CD14-positive monocyte (primary cell): ENCODE data around the gene TMPRSS2. TPM values are rescaled to one million over a fixed set of nuclear protein-coding genes. Genes with fewer than 3 reads are reported as not detected.

Experiments
- DNase-seq, 3 donors: peaks; one replicate each; pipeline ENCODE4 v3.0.0-alpha.2; 2011 to 2022
- H2AFZ ChIP-seq: 2 replicates; pipeline ENCODE4 v1.6.0; 2012; ENCODE audit warnings: mild to moderate bottlenecking, low read depth, low read length, inconsistent platforms; ENCODE audit not compliant: insufficient read depth, poor library complexity, severe bottlenecking
- H3K27ac ChIP-seq, 2 donors: 1 replicate in 1 of 2; 2 replicates in 1 of 2; pipeline ENCODE4 v1.5.1; 2012 to 2013; ENCODE audit warnings: low read length in 2 of 2, control low read depth in 1 of 2, inconsistent platforms in 1 of 2, low read depth in 1 of 2, mild to moderate bottlenecking in 1 of 2
- H3K27me3 ChIP-seq, 2 donors: one replicate each; pipeline versions ENCODE4 v1.6.0 to v1.6.1; 2011 to 2013; ENCODE audit warnings: low read length in 2 of 2; ENCODE audit not compliant: control insufficient read depth in 2 of 2, insufficient read depth in 2 of 2
- H3K36me3 ChIP-seq, 2 donors: replicated peaks in 1 of 2; 1 replicate in 1 of 2; 2 replicates in 1 of 2; pipeline versions ENCODE4 v1.5.1 to v1.6.1; 2012 to 2013; ENCODE audit warnings: low read length in 2 of 2, control low read depth in 1 of 2, inconsistent platforms in 1 of 2, mild to moderate bottlenecking in 1 of 2; ENCODE audit not compliant: insufficient read depth in 2 of 2, control insufficient read depth in 1 of 2
- H3K4me1 ChIP-seq, 2 donors: 1 replicate in 1 of 2; 2 replicates in 1 of 2; pipeline versions ENCODE4 v1.5.1 to v1.6.1; 2012 to 2013; ENCODE audit warnings: low read length in 2 of 2, control low read depth in 1 of 2, inconsistent platforms in 1 of 2, mild to moderate bottlenecking in 1 of 2, moderate library complexity in 1 of 2; ENCODE audit not compliant: insufficient read depth in 2 of 2, control insufficient read depth in 1 of 2
- H3K4me2 ChIP-seq: replicated peaks from 2 replicates; pipeline ENCODE3; 2012; ENCODE audit warnings: low read length, moderate library complexity, mild to moderate bottlenecking; ENCODE audit not compliant: poor library complexity, severe bottlenecking; ENCODE audit errors: extremely low read depth
- H3K4me3 ChIP-seq, 3 experiments: fragments of 200-600 bp in 1 of 3; sonication (generic) in 1 of 3; replicated peaks in 1 of 3; 1 replicate in 2 of 3; 2 replicates in 1 of 3; pipeline ENCODE4 v1.5.1; 2011 to 2013; ENCODE audit warnings: low read length in 3 of 3, mild to moderate bottlenecking in 3 of 3, control low read depth in 2 of 3, low read depth in 2 of 3, inconsistent platforms in 1 of 3, moderate library complexity in 1 of 3
- H3K79me2 ChIP-seq: 2 replicates; pipeline ENCODE4 v1.6.0; 2012; ENCODE audit warnings: mild to moderate bottlenecking, control low read depth, inconsistent platforms, low read length, moderate library complexity; ENCODE audit not compliant: insufficient read depth
- H3K9ac ChIP-seq: 2 replicates; pipeline ENCODE4 v1.6.0; 2017; ENCODE audit warnings: low read length, mild to moderate bottlenecking; ENCODE audit not compliant: insufficient read depth, poor library complexity, severe bottlenecking
- H3K9me3 ChIP-seq, 2 donors: replicated peaks in 1 of 2; 1 replicate in 1 of 2; 2 replicates in 1 of 2; pipeline versions ENCODE4 v1.5.1 to v1.6.1; 2012 to 2013; ENCODE audit warnings: low read length in 2 of 2, control low read depth in 1 of 2; ENCODE audit not compliant: control insufficient read depth in 1 of 2, insufficient read depth in 1 of 2
- H4K20me1 ChIP-seq: 2 replicates; pipeline ENCODE4 v1.6.0; 2012; ENCODE audit warnings: mild to moderate bottlenecking, low read length, control low read depth, moderate library complexity; ENCODE audit not compliant: insufficient read depth
- H3K27ac Mint-ChIP-seq, 7 donors: one replicate each; pipeline ENCODE4 v1.8.0; 2020; ENCODE audit warnings: mild to moderate bottlenecking in 7 of 7, mixed read lengths in 7 of 7, moderate library complexity in 6 of 7, inconsistent platforms in 2 of 7
- H3K27me3 Mint-ChIP-seq, 3 donors: one replicate each; pipeline ENCODE4 v1.8.0; 2021 to 2022; ENCODE audit warnings: low read depth in 3 of 3, mild to moderate bottlenecking in 3 of 3, mixed read lengths in 3 of 3, moderate library complexity in 3 of 3, inconsistent platforms in 1 of 3
- H3K36me3 Mint-ChIP-seq, 2 donors: one replicate each; pipeline ENCODE4 v1.8.0; 2020; ENCODE audit warnings: mixed read lengths in 2 of 2, inconsistent platforms in 1 of 2, mild to moderate bottlenecking in 1 of 2
- H3K4me1 Mint-ChIP-seq: one replicate; pipeline ENCODE4 v1.8.0; 2020; ENCODE audit warnings: mild to moderate bottlenecking, mixed read lengths
- H3K4me3 Mint-ChIP-seq, 2 donors: one replicate each; pipeline ENCODE4 v1.8.0; 2020; ENCODE audit warnings: mild to moderate bottlenecking in 2 of 2, mixed read lengths in 2 of 2, moderate library complexity in 1 of 2
- H3K9me3 Mint-ChIP-seq, 7 donors: one replicate each; pipeline ENCODE4 v1.8.0; 2020 to 2022; ENCODE audit warnings: mixed read lengths in 7 of 7, mild to moderate bottlenecking in 6 of 7, moderate library complexity in 6 of 7, inconsistent platforms in 2 of 7
- WGBS: methylation state at CpG from one replicate; pipeline ENCODE4 v1.1.5; 2013; ENCODE audit warnings: missing lambda C conversion rate; ENCODE audit not compliant: insufficient coverage; 5-methylcytosine and 5-hydroxymethylcytosine counted together
- intact Hi-C, 2 donors: fragments of 100-400 bp; cut with micrococcal nuclease; formaldehyde crosslinking; loops; one replicate each; pipeline versions ENCODE4 v1.15.0 to v1.15.1; 2023
- polyA plus RNA-seq, 3 donors: library from polyadenylated mRNA; depleted of rRNA in 1 of 3; unstranded in 2 of 3; stranded (reverse) in 1 of 3; fragments of 300-500 nt in 2 of 3; fragments of >200 nt in 1 of 3; fragmentation: Illumina TruSeq in 2 of 3; gene quantifications; 1 replicate in 2 of 3; 2 replicates in 1 of 3; pipeline ENCODE4 v1.2.3, GENCODE V29; 2012 to 2021
- TF ChIP-seq, protein P1 (sequence below): fragments of 200-600 bp; IDR thresholded peaks from one replicate; pipeline ENCODE4 v1.8.0; 2022; ENCODE audit warnings: antibody characterized with exemption, mild to moderate bottlenecking

TMPRSS2 gene
- polyA plus RNA-seq, 3 donors, result not detected

- no peak overlapping the region for H3K4me3 Mint-ChIP-seq
- H3K4me1 ChIP-seq, result no peaks in the 10 kb centered on the region
- peaks cover 21 to 42% (median 32%) of the 10 kb centered on the region in 3 donors for H3K27me3 Mint-ChIP-seq
- H3K79me2 ChIP-seq, result no peaks in the 10 kb centered on the region
- peaks cover 0 to 11% (median 2%) of the 10 kb centered on the region in 7 donors for H3K9me3 Mint-ChIP-seq
- no peaks in the 10 kb centered on the region for H4K20me1 ChIP-seq
- intact Hi-C loops, result no loop called here
- WGBS, result 83% methylated on average over 2 of the region's 7 CpGs
- no peak overlapping the region for H3K27ac Mint-ChIP-seq
- no peak for DNase-seq
- H3K9me3 ChIP-seq, result no peaks in the 10 kb centered on the region
- TF ChIP-seq, protein P1, sequence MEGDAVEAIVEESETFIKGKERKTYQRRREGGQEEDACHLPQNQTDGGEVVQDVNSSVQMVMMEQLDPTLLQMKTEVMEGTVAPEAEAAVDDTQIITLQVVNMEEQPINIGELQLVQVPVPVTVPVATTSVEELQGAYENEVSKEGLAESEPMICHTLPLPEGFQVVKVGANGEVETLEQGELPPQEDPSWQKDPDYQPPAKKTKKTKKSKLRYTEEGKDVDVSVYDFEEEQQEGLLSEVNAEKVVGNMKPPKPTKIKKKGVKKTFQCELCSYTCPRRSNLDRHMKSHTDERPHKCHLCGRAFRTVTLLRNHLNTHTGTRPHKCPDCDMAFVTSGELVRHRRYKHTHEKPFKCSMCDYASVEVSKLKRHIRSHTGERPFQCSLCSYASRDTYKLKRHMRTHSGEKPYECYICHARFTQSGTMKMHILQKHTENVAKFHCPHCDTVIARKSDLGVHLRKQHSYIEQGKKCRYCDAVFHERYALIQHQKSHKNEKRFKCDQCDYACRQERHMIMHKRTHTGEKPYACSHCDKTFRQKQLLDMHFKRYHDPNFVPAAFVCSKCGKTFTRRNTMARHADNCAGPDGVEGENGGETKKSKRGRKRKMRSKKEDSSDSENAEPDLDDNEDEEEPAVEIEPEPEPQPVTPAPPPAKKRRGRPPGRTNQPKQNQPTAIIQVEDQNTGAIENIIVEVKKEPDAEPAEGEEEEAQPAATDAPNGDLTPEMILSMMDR, result no peak
- H3K27me3 ChIP-seq, result peaks cover 19 to 33% of the 10 kb centered on the region in 2 donors
- no peaks in the 10 kb centered on the region for H3K36me3 ChIP-seq
- no peak overlapping the region for H3K27ac ChIP-seq
- H3K4me2 ChIP-seq, result no peak overlapping the region
- H3K9ac ChIP-seq, result no peak overlapping the region
- no peaks in the 10 kb centered on the region for H3K4me1 Mint-ChIP-seq
- H3K36me3 Mint-ChIP-seq, result no peaks in the 10 kb centered on the region
- H2AFZ ChIP-seq, result no peak overlapping the region
- no peak overlapping the region for H3K4me3 ChIP-seq
Observed at GRCh38 chr21:41511858-41512257, 3.9 kb upstream of the TMPRSS2 start.

DNA sequence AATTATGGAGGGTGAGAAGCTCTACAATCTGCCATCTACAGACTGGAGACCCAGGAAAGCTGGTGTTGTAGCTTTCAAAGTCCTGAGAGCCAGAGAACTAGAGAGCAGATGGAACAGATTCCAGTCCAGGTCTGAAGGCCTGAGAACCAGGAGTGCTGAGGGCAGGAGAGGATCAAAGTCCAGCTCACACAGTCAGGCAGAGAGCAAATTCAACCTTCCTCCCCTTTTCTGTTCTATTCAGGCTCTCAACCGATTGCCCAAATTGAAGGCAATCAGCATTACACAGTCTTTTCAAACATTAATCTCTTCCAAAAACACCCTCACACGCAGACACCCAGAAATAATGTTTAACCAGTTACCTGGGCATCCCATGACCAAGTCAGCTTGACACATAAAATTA lies 2.5 kb upstream of the TMPRSS2 start:
- Histone ChIP-seq H3K4me1 (no peaks in the 10 kb centered on the region), H4K20me1 (no peaks in the 10 kb centered on the region), H2AFZ (no peak overlapping the region), H3K79me2 (no peaks in the 10 kb centered on the region), H3K36me3 (no peaks in the 10 kb centered on the region), H3K9me3 (peaks cover 0 to 7% of the 10 kb centered on the region in 2 donors), H3K4me3 (no peak overlapping the region), H3K27me3 (peaks cover 24 to 47% of the 10 kb centered on the region in 2 donors), H3K4me2 (no peak overlapping the region), H3K27ac (no peak overlapping the region), H3K9ac (no peak overlapping the region)
- DNase-seq, result no peak
- Mint-ChIP-seq H3K36me3 (no peaks in the 10 kb centered on the region), H3K27ac (no peak overlapping the region), H3K4me1 (no peaks in the 10 kb centered on the region), H3K4me3 (peak overlapping the region in 1 of 2 donors; percentile 7), H3K27me3 (peaks cover 31 to 53% (median 44%) of the 10 kb centered on the region in 3 donors), H3K9me3 (peaks cover 0 to 8% (median 0%) of the 10 kb centered on the region in 7 donors)
- 40% methylated on average over 1 of the region's 2 CpGs for WGBS
- TF ChIP-seq, protein P1, result no peak
- intact Hi-C loops, result no loop called here
